Measurements from ENCODE around the gene CALD1. TPM values are rescaled to one million over a fixed set of nuclear protein-coding genes. Genes with fewer than 3 reads are reported as not detected.

The CALD1 gene
- total RNA-seq, 1 donor from 2014 or later: 1,941 TPM

DNA sequence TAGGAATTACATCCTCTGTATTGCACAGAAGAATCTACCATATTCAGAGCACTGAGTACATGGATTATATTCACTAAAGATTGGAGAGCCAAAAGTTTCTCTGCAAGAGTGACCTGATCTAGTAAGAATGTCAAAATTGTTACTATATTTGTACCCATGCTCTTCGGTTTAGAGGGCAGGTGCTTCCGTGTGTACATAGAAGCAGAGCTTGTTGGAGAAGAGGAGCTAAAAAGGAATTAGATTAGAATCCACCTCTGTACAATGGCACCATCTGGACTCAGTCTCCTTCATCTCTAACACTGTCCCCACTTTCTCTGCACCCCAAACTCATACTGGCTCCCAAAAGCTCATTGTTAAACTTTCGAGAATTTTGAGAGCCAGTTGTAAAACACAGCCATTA is 8.3 kb downstream of the CALD1 start:
- peaks cover 28% of the 10 kb centered on the region for H3K36me3 Mint-ChIP-seq (ENCODE audit: low read depth)
- peaks cover 63% of the 10 kb centered on the region for H3K4me1 Mint-ChIP-seq (ENCODE audit: low read depth)
- no peak for TF ChIP-seq CTCF (IDR thresholded peaks at IDR 0.05)
- H3K4me3 Mint-ChIP-seq (ENCODE audit: unreplicated experiment): peak overlapping the region; percentile 50
- H3K27me3 Mint-ChIP-seq (ENCODE audit: low read depth): no peaks in the 10 kb centered on the region
- no peak for DNase-seq (ENCODE audit: low spot score)
- no peaks in the 10 kb centered on the region for H3K9me3 Mint-ChIP-seq (ENCODE audit: low read depth)
- H3K27ac Mint-ChIP-seq (ENCODE audit: unreplicated experiment): peak overlapping the region; percentile 68

DNA sequence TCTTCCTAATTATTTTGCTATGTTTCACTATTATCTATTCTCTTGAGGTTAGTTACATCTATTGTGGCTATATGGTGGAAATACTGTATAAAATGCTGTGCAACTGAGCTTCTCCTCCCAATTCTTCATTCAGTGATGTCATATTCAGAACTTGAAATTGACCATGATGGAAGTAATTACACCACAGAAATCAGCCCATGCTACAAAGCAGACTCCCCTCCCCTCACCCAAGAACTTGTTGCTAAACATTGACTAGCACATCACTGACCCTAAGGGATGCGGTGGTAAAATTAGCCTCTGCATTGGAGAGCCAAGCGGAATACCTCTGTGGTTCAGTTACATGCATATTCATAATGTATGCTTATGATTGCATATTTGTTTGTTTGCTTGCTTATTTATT is 8.8 kb downstream of the CALD1 start:
- no peak for DNase-seq (ENCODE audit: low spot score)
- peaks cover 30% of the 10 kb centered on the region for H3K36me3 Mint-ChIP-seq (ENCODE audit: low read depth)
- H3K9me3 Mint-ChIP-seq (ENCODE audit: low read depth): no peaks in the 10 kb centered on the region
- H3K27me3 Mint-ChIP-seq (ENCODE audit: low read depth): no peaks in the 10 kb centered on the region
- H3K4me3 Mint-ChIP-seq (ENCODE audit: unreplicated experiment): peak overlapping the region; percentile 50
- H3K27ac Mint-ChIP-seq (ENCODE audit: unreplicated experiment): peak overlapping the region; percentile 68
- H3K4me1 Mint-ChIP-seq (ENCODE audit: low read depth): peaks cover 68% of the 10 kb centered on the region
- TF ChIP-seq CTCF (IDR thresholded peaks at IDR 0.05): no peak

GRCh38 chr7:134789967-134790685 is 10.7 kb downstream of the CALD1 start:
- no peak for DNase-seq (ENCODE audit: low spot score)
- Mint-ChIP-seq H3K9me3 (ENCODE audit: low read depth) (no peaks in the 10 kb centered on the region), H3K27me3 (ENCODE audit: low read depth) (no peaks in the 10 kb centered on the region), H3K36me3 (ENCODE audit: low read depth) (peaks cover 38% of the 10 kb centered on the region), H3K4me1 (ENCODE audit: low read depth) (peaks cover 87% of the 10 kb centered on the region), H3K27ac (ENCODE audit: unreplicated experiment) (peak overlapping the region; percentile 91), H3K4me3 (ENCODE audit: unreplicated experiment) (peak overlapping the region; percentile 56)
- no peak for TF ChIP-seq CTCF (IDR thresholded peaks at IDR 0.05)

DNA sequence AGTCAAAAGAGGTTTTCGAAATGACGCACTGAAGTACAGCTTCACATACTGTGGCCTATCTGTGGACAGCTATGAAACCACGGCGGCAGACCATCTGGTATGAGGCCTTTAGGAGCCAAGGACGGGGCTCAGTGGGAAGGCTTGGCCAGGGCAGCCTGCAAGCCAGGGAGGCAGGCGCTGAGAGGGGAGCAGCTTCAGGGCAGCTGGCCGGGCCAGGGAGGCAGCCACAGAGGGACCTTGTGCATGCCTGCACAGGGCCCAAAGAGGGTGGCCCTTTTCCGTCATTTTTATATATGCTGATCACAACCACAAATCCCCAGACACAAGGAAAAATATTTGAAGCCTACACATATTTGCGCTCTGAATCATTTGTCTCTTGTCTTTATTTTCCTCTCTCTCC is 13.5 kb downstream of the CALD1 start:
- peak overlapping the region; percentile 91 for H3K27ac Mint-ChIP-seq (ENCODE audit: unreplicated experiment)
- peak overlapping the region; percentile 55 for H3K4me3 Mint-ChIP-seq (ENCODE audit: unreplicated experiment)
- peaks cover 95% of the 10 kb centered on the region for H3K4me1 Mint-ChIP-seq (ENCODE audit: low read depth)
- DNase-seq (ENCODE audit: low spot score): no peak
- H3K27me3 Mint-ChIP-seq (ENCODE audit: low read depth): no peaks in the 10 kb centered on the region
- TF ChIP-seq CTCF (IDR thresholded peaks at IDR 0.05): no peak
- H3K9me3 Mint-ChIP-seq (ENCODE audit: low read depth): no peaks in the 10 kb centered on the region
- H3K36me3 Mint-ChIP-seq (ENCODE audit: low read depth): peaks cover 45% of the 10 kb centered on the region

- Mint-ChIP-seq H3K4me1 (ENCODE audit: low read depth) (peaks cover 94% of the 10 kb centered on the region), H3K9me3 (ENCODE audit: low read depth) (no peaks in the 10 kb centered on the region)
These were observed 15.8 kb downstream of the CALD1 start for GRCh38 chr7:134795231-134795630.

More at GRCh38 chr7:134795231-134795630, 15.8 kb downstream of the CALD1 start:
- Mint-ChIP-seq H3K36me3 (ENCODE audit: low read depth) (peaks cover 56% of the 10 kb centered on the region), H3K27me3 (ENCODE audit: low read depth) (no peaks in the 10 kb centered on the region), H3K27ac (ENCODE audit: unreplicated experiment) (peak overlapping the region; percentile 91), H3K4me3 (ENCODE audit: unreplicated experiment) (peak overlapping the region; percentile 8)
- DNase-seq (ENCODE audit: low spot score): no peak
- no peak for TF ChIP-seq CTCF (IDR thresholded peaks at IDR 0.05)

Measured in chondrocyte (in vitro differentiated cells).